ENCODE data around the gene KLHL17.

DNA sequence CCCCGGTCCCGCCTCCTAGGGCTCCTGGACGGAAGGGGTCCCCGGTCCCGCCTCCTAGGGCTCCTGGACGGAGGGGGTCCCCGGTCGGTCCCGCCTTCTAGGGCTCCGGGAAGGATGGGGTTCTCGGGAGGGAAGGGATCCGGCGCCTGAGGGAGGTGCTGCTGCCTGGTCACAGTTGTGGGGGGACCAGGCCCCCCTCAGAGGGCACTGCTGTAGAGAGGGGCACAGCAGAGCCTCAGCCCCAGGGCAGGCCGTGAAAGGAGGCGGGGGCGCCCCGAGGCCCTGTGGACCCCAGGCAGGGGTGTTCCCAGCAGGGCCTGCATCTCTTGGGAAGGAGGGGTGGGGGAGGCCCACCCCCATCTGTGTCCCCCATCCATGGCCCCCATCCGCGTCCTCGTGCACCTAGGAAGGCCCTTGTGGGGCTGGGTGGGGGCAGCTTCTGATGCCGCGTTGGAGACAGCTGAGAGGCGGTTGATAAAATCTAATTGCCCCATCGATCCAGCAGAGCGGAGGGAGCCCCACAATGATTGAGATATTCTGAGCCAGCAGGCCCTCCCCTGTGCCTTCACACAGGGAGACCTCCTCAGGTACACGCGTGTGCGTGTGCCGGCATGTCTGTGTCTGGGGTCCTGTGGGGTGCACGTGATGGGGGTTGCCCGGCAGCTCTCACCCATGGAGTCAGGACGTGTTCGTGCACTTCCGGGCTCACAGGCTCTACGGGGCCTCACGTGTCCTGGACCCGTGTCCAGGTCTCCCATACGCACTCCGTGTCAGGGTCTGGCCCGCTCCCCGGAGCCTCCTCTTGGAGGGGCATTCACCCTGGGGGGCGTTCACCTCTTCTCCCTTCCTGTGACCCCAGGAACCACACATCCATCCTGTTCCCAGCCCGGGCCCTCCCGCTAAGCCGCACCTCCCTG, 23.8 kb upstream of the KLHL17 start:
- no peak for TF ChIP-seq GATA3 (IDR thresholded peaks at IDR 0.05; ENCODE audit: borderline replicate concordance)
- no peak for TF ChIP-seq POLR2A (IDR thresholded peaks at IDR 0.05; ENCODE audit: low read length)
- no peak for TF ChIP-seq CHD4 (IDR thresholded peaks at IDR 0.05; ENCODE audit: borderline replicate concordance)
- TF ChIP-seq, protein P1, sequence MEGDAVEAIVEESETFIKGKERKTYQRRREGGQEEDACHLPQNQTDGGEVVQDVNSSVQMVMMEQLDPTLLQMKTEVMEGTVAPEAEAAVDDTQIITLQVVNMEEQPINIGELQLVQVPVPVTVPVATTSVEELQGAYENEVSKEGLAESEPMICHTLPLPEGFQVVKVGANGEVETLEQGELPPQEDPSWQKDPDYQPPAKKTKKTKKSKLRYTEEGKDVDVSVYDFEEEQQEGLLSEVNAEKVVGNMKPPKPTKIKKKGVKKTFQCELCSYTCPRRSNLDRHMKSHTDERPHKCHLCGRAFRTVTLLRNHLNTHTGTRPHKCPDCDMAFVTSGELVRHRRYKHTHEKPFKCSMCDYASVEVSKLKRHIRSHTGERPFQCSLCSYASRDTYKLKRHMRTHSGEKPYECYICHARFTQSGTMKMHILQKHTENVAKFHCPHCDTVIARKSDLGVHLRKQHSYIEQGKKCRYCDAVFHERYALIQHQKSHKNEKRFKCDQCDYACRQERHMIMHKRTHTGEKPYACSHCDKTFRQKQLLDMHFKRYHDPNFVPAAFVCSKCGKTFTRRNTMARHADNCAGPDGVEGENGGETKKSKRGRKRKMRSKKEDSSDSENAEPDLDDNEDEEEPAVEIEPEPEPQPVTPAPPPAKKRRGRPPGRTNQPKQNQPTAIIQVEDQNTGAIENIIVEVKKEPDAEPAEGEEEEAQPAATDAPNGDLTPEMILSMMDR (IDR thresholded peaks at IDR 0.05): no peak
- no peak for TF ChIP-seq JUNB (IDR thresholded peaks at IDR 0.05)
- no peak for TF ChIP-seq ZSCAN20 (CRISPR knock-in tag; IDR thresholded peaks at IDR 0.05)
- no peak for TF ChIP-seq HDAC2 (IDR thresholded peaks at IDR 0.05)
- no peak for TF ChIP-seq RAD21 (conservative IDR thresholded peaks at IDR 0.05 in 1 of 2, IDR thresholded peaks at IDR 0.05 in 1 of 2)
- TF ChIP-seq, protein P2, sequence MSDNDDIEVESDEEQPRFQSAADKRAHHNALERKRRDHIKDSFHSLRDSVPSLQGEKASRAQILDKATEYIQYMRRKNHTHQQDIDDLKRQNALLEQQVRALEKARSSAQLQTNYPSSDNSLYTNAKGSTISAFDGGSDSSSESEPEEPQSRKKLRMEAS (IDR thresholded peaks at IDR 0.05): no peak
- TF ChIP-seq TP53 (CRISPR knock-in tag; IDR thresholded peaks at IDR 0.05): no peak
- TF ChIP-seq NPAS2 (CRISPR knock-in tag; IDR thresholded peaks at IDR 0.05; ENCODE audit: borderline replicate concordance): no peak
